Type B pancreatic cell (in vitro differentiated cells): ENCODE measurements around the gene KCNJ4. TPM values are rescaled to one million over a fixed set of nuclear protein-coding genes. Genes with fewer than 3 reads are reported as not detected.
"Not testable (repeated sequence)": the region's sequence is repeated elsewhere in the genome, so short reads cannot be mapped to it uniquely, and the experiment has no call there.

ENCODE experiments used
- DNase-seq: peaks from one replicate; pipeline ENCODE4 v3.0.0; 2021; ENCODE audit warnings: mixed read lengths; ENCODE audit not compliant: unreplicated experiment; ENCODE audit errors: extremely low spot score
- H3K27ac Mint-ChIP-seq: 2 replicates; pipeline ENCODE4 v1.8.0; 2021; ENCODE audit warnings: mild to moderate bottlenecking, mixed read lengths
- H3K27me3 Mint-ChIP-seq: 2 replicates; pipeline ENCODE4 v1.8.0; 2021; ENCODE audit warnings: mixed read lengths
- H3K36me3 Mint-ChIP-seq: 2 replicates; pipeline ENCODE4 v1.8.0; 2021; ENCODE audit warnings: mixed read lengths
- H3K4me1 Mint-ChIP-seq: one replicate; pipeline ENCODE4 v1.8.0; 2021; ENCODE audit warnings: mixed read lengths; ENCODE audit not compliant: unreplicated experiment
- H3K4me3 Mint-ChIP-seq: 2 replicates; pipeline ENCODE4 v1.8.0; 2021; ENCODE audit warnings: mild to moderate bottlenecking, mixed read lengths
- H3K9me3 Mint-ChIP-seq: 2 replicates; pipeline ENCODE4 v1.8.0; 2021; ENCODE audit warnings: mixed read lengths
- CTCF ChIP-seq: fragments of 200-600 bp; sonication (generic); conservative IDR thresholded peaks from 2 replicates; pipeline ENCODE4 v1.5.0; 2021; ENCODE audit warnings: antibody characterized with exemption, mild to moderate bottlenecking
- total RNA-seq: library from RNA; stranded (reverse); gene quantifications from 2 replicates; pipeline ENCODE4 v1.2.1, GENCODE V29; 2021; ENCODE audit warnings: low replicate concordance

The KCNJ4 gene
- total RNA-seq, 1 donor from 2014 or later = 2.0 TPM

GRCh38 chr22:38471237-38471636, 16.2 kb upstream of the KCNJ4 start:
- peaks cover 5% of the 10 kb centered on the region for H3K4me1 Mint-ChIP-seq
- DNase-seq = no peak
- H3K27ac Mint-ChIP-seq = peak overlapping the region; percentile 11
- no peak for TF ChIP-seq CTCF
- no peaks in the 10 kb centered on the region for H3K9me3 Mint-ChIP-seq
- H3K4me3 Mint-ChIP-seq = no peak overlapping the region
- H3K36me3 Mint-ChIP-seq = no peaks in the 10 kb centered on the region
- H3K27me3 Mint-ChIP-seq = peaks cover 8% of the 10 kb centered on the region

- not testable (repeated sequence) for H3K36me3 Mint-ChIP-seq, DNase-seq, H3K9me3 Mint-ChIP-seq, H3K27ac Mint-ChIP-seq, H3K4me1 Mint-ChIP-seq
- Mint-ChIP-seq H3K27me3 (peaks cover 11% of the 10 kb centered on the region), H3K4me3 (peak overlapping the region; percentile 44)
These were observed 15.2 kb upstream of the KCNJ4 start for GRCh38 chr22:38470179-38470578.

DNA sequence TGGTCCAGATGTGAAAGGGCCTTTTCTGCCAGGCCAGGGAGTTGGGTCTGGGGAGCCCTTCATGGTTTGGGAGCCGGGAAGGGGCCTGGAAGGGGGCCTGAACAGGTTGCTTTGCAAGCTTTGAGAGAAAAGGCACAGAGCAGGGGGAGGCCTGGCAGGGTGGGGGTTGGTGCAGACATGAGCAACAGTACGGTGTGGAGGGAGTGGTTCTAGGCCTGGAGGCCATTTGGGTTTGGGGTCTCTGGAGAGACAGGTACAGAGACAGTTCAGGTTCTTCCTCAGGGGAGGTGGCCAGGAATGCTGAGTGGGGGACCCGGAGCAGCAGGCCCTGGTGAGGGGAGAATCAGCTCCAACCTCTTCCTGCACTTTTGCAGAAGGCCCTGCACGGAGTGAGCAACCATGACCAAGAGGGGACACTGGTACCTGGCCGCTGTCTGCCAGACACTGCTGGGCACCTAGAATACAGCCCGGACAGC, 14.3 kb upstream of the KCNJ4 start:
- no peaks in the 10 kb centered on the region for H3K9me3 Mint-ChIP-seq
- no peak for DNase-seq
- H3K27me3 Mint-ChIP-seq = peaks cover 11% of the 10 kb centered on the region
- no peak for TF ChIP-seq CTCF
- peaks cover 5% of the 10 kb centered on the region for H3K4me1 Mint-ChIP-seq
- no peaks in the 10 kb centered on the region for H3K36me3 Mint-ChIP-seq
- no peak overlapping the region for H3K4me3 Mint-ChIP-seq
- H3K27ac Mint-ChIP-seq = no peak overlapping the region

- Mint-ChIP-seq H3K4me3 (peak overlapping the region; percentile 86), H3K36me3 (no peaks in the 10 kb centered on the region), H3K4me1 (peaks cover 7% of the 10 kb centered on the region), H3K27me3 (peaks cover 14% of the 10 kb centered on the region), H3K9me3 (no peaks in the 10 kb centered on the region), H3K27ac (peak overlapping the region; percentile 62)
- TF ChIP-seq CTCF = peak; percentile 67
- no peak for DNase-seq
These were observed 13.7 kb upstream of the KCNJ4 start for GRCh38 chr22:38468443-38469305.

GRCh38 chr22:38467904-38468442, 13.0 kb upstream of the KCNJ4 start, which contains the start of gene KDELR3:
TSS of gene KDELR3 (plus strand) at chr22:38468096. CDS start at chr22:38468234, 138 bp downstream.
- no peak for DNase-seq
- no peaks in the 10 kb centered on the region for H3K36me3 Mint-ChIP-seq
- no peak for TF ChIP-seq CTCF
- peak within 1 kb of the TSS; percentile 86 for H3K4me3 Mint-ChIP-seq
- H3K9me3 Mint-ChIP-seq = no peaks in the 10 kb centered on the region
- H3K4me1 Mint-ChIP-seq = peaks cover 14% of the 10 kb centered on the region
- H3K27ac Mint-ChIP-seq = peak within 1 kb of the TSS; percentile 83
- peaks cover 17% of the 10 kb centered on the region for H3K27me3 Mint-ChIP-seq

DNA sequence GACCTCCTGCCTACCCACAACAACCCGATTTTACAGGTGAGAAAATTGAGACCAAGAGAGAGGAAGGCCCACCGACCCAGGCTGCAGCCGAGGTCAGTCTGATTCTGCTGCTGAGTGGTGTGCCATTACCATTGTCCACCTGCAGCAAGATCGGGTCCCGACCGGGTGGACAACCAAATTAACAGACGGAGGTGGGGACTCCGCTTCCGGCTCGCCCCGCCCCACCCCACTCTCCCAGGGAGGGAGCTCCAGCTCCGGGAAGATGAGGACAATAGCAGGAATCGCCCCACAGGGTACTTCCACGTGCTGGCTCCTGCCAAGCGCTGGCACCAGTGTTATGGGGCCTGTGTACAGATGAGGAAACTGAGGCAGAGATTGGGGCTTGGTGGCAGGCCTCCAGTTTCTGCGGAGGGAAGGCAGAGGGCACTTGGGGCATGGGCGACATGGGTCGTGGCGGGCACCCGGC, 12.5 kb upstream of the KCNJ4 start:
- peaks cover 18% of the 10 kb centered on the region for H3K27me3 Mint-ChIP-seq
- peak overlapping the region; percentile 83 for H3K27ac Mint-ChIP-seq
- H3K9me3 Mint-ChIP-seq = no peaks in the 10 kb centered on the region
- DNase-seq = no peak
- peaks cover 15% of the 10 kb centered on the region for H3K4me1 Mint-ChIP-seq
- peak overlapping the region; percentile 86 for H3K4me3 Mint-ChIP-seq
- H3K36me3 Mint-ChIP-seq = no peaks in the 10 kb centered on the region
- no peak for TF ChIP-seq CTCF
